ENCODE data around the gene ZNF583. TPM values are rescaled to one million over a fixed set of nuclear protein-coding genes. Genes with fewer than 3 reads are reported as not detected.

The ZNF583 gene
- total RNA-seq, 1 donor from 2014 or later, result 4.5 TPM

DNA sequence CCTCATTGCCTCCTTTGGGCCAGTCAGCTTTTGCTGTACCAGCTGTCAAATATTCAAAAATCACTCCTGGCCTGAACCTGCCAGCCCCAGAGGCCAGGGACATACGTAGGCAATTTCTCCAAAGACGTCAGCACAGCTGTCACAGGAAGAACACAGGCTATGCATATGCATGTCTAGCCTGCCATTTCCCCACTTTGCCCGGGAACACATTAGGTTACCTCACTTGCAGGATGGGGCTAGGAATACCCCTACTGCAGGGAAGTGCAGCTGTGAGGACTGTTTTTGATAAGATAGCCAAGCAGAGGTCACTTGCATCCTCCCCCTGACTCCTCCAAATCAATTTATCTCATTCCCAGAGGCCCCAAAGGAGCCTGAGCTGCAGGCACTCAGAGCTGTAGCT is 70.2 kb downstream of the ZNF583 start:
- Histone ChIP-seq H3K36me3 (no peaks in the 10 kb centered on the region), H3K27ac (no peak overlapping the region), H2AFZ (replicated peaks) (no peak overlapping the region), H3K4me3 (no peak overlapping the region), H3K4me2 (no peak overlapping the region), H3K9ac (no peak overlapping the region), H3K4me1 (no peaks in the 10 kb centered on the region), H3K9me3 (ENCODE audit: low read depth) (no peaks in the 10 kb centered on the region), H3K79me2 (ENCODE audit: low read depth) (peaks cover 22% of the 10 kb centered on the region), H3K27me3 (no peaks in the 10 kb centered on the region), H4K20me1 (ENCODE audit: low read depth) (no peaks in the 10 kb centered on the region), H3F3A (ENCODE audit: low read depth) (no peaks in the 10 kb centered on the region)
- Mint-ChIP-seq H3K4me3 (no peak overlapping the region), H3K27ac (no peak overlapping the region), H3K27me3 (ENCODE audit: insufficient read depth, low read depth) (peaks cover 12% of the 10 kb centered on the region), H3K36me3 (peaks cover 3% of the 10 kb centered on the region), H3K4me1 (no peaks in the 10 kb centered on the region), H3K9me3 (peaks cover 53% of the 10 kb centered on the region)
- TF ChIP-seq EZH2 (IDR thresholded peaks at IDR 0.05) (no peak), CTCF (IDR thresholded peaks at IDR 0.05) (no peak), EZH2phosphoT487 (IDR thresholded peaks at IDR 0.05) (no peak)
- DNase-seq (ENCODE audit: low spot score), result no peak

DNA sequence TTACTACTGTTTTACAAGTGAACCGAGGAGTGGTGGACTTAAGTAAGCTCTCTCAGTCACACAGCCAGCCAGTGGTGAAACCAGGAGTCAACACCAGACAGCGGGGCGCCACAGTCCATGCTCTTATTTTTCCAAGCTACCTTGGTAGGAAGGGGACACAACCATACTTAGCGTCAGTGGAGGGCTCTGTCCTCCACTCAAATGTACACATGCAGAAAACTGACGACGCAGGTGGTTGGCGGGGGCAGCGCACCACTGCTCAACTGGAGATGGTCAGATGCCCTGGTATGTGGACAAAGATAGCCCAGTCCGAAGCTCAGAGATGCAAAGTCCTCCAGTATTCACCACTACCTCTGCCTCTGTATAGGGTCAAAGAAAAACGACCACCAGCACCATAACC is 72.0 kb downstream of the ZNF583 start:
- H3K4me3 Mint-ChIP-seq, result no peak overlapping the region

More for the DNA sequence above, 72.0 kb downstream of the ZNF583 start:
- peak overlapping the region; percentile 78 for H3K4me2 ChIP-seq
- Mint-ChIP-seq H3K36me3 (peaks cover 3% of the 10 kb centered on the region), H3K9me3 (peaks cover 53% of the 10 kb centered on the region), H3K4me1 (no peaks in the 10 kb centered on the region), H3K27me3 (ENCODE audit: insufficient read depth, low read depth) (peaks cover 8% of the 10 kb centered on the region), H3K27ac (no peak overlapping the region)
- H3K27ac ChIP-seq, result no peak overlapping the region
- H3K4me3 ChIP-seq, result peak overlapping the region; percentile 60
- H3K9ac ChIP-seq, result no peak overlapping the region
- peaks cover 35% of the 10 kb centered on the region for H3K79me2 ChIP-seq (ENCODE audit: low read depth)
- no peaks in the 10 kb centered on the region for H3K9me3 ChIP-seq (ENCODE audit: low read depth)
- no peaks in the 10 kb centered on the region for H4K20me1 ChIP-seq (ENCODE audit: low read depth)
- H3K27me3 ChIP-seq, result no peaks in the 10 kb centered on the region
- no peaks in the 10 kb centered on the region for H3F3A ChIP-seq (ENCODE audit: low read depth)
- H2AFZ ChIP-seq (replicated peaks), result no peak overlapping the region
- no peak for DNase-seq (ENCODE audit: low spot score)
- no peaks in the 10 kb centered on the region for H3K36me3 ChIP-seq
- no peaks in the 10 kb centered on the region for H3K4me1 ChIP-seq
- TF ChIP-seq EZH2phosphoT487 (IDR thresholded peaks at IDR 0.05) (no peak), CTCF (IDR thresholded peaks at IDR 0.05) (no peak), EZH2 (IDR thresholded peaks at IDR 0.05) (no peak)

Other genes starting within 250 kb of the ZNF583 start
- 0.71 and 1.8 TPM in 2 replicates for gene GALP, start 228.3 kb upstream of the ZNF583 start, total RNA-seq (ENCODE audit: low replicate concordance)
- gene ZSCAN5B, start 206.5 kb upstream of the ZNF583 start, total RNA-seq (ENCODE audit: low replicate concordance), result not detected in 2 replicates
- gene ZSCAN5C, start 202.1 kb upstream of the ZNF583 start, total RNA-seq (ENCODE audit: low replicate concordance), result not detected in 2 replicates
- not detected in 2 replicates for gene EDDM13, start 131.6 kb upstream of the ZNF583 start, total RNA-seq (ENCODE audit: low replicate concordance)
- gene ZSCAN5A, start 89.5 kb upstream of the ZNF583 start, total RNA-seq (ENCODE audit: low replicate concordance), result 1.6 and 7.8 TPM in 2 replicates
- 2.5 and 4.0 TPM in 2 replicates for gene ZNF582, start 10.8 kb upstream of the ZNF583 start, total RNA-seq (ENCODE audit: low replicate concordance)
- gene ZNF667, start 73.0 kb downstream of the ZNF583 start, total RNA-seq (ENCODE audit: low replicate concordance), result 8.0 and 8.6 TPM in 2 replicates
- 1.4 and 1.9 TPM in 2 replicates for gene ZNF471, start 103.5 kb downstream of the ZNF583 start, total RNA-seq (ENCODE audit: low replicate concordance)
- 11.2 and 11.9 TPM in 2 replicates for gene ZFP28, start 134.6 kb downstream of the ZNF583 start, total RNA-seq (ENCODE audit: low replicate concordance)
- 6.5 and 6.7 TPM in 2 replicates for gene ZNF470, start 163.1 kb downstream of the ZNF583 start, total RNA-seq (ENCODE audit: low replicate concordance)
- 9.3 and 16.2 TPM in 2 replicates for gene ZNF71, start 191.0 kb downstream of the ZNF583 start, total RNA-seq (ENCODE audit: low replicate concordance)
- gene SMIM17, start 238.8 kb downstream of the ZNF583 start, total RNA-seq (ENCODE audit: low replicate concordance), result 2.1 and 2.4 TPM in 2 replicates